Loucy (cell line): ENCODE results near the gene PPFIA3.

Experiments used
- H2AFZ ChIP-seq: fragments of 200-600 bp; sonication (generic); 2 replicates; pipeline ENCODE4 v1.6.0; 2016; ENCODE audit warnings: antibody characterized with exemption, mild to moderate bottlenecking, low read length, moderate library complexity
- H3F3A ChIP-seq: fragments of 200-600 bp; 2 replicates; pipeline ENCODE4 v1.6.0; 2016; ENCODE audit warnings: antibody characterized with exemption, low read depth, mild to moderate bottlenecking
- H3K27me3 ChIP-seq: fragments of 200-600 bp; sonication (generic); 2 replicates; pipeline ENCODE4 v1.6.1; 2014; ENCODE audit warnings: low read length, mild to moderate bottlenecking; ENCODE audit not compliant: insufficient read depth, poor library complexity, severe bottlenecking
- H3K36me3 ChIP-seq: fragments of 200-600 bp; sonication (generic); 2 replicates; pipeline ENCODE4 v1.6.1; 2016; ENCODE audit warnings: low read length; ENCODE audit not compliant: insufficient read depth
- H3K4me1 ChIP-seq: fragments of 200-600 bp; sonication (generic); 2 replicates; pipeline ENCODE4 v1.5.1; 2014; ENCODE audit warnings: low read length, mild to moderate bottlenecking; ENCODE audit not compliant: insufficient read depth, poor library complexity, severe bottlenecking
- H3K4me2 ChIP-seq: fragments of 200-600 bp; sonication (generic); 2 replicates; pipeline ENCODE4 v1.6.0; 2014; ENCODE audit warnings: antibody characterized with exemption, low read length, low read depth, mild to moderate bottlenecking; ENCODE audit not compliant: poor library complexity, severe bottlenecking
- H3K4me3 ChIP-seq: fragments of 200-600 bp; sonication (generic); 2 replicates; pipeline ENCODE4 v1.5.1; 2014; ENCODE audit warnings: low read length, mild to moderate bottlenecking, mixed read lengths; ENCODE audit not compliant: poor library complexity, severe bottlenecking
- H3K79me2 ChIP-seq: fragments of 200-600 bp; sonication (generic); 2 replicates; pipeline ENCODE4 v1.6.1; 2014; ENCODE audit warnings: low read length; ENCODE audit not compliant: insufficient read depth
- H3K9ac ChIP-seq: fragments of 200-600 bp; sonication (generic); 2 replicates; pipeline ENCODE4 v1.6.0; 2014; ENCODE audit warnings: mild to moderate bottlenecking, low read depth, low read length, moderate library complexity; ENCODE audit not compliant: poor library complexity, severe bottlenecking
- H3K9me2 ChIP-seq: fragments of 200-600 bp; sonication (generic); replicated peaks from 2 replicates; pipeline ENCODE4 v1.6.1; 2016; ENCODE audit warnings: low read depth, low read length, mixed read lengths
- H3K9me3 ChIP-seq: fragments of 200-600 bp; sonication (generic); 2 replicates; pipeline ENCODE4 v1.6.1; 2014; ENCODE audit warnings: mild to moderate bottlenecking, antibody characterized with exemption, low read length, low read depth; ENCODE audit not compliant: insufficient read depth
- H4K20me1 ChIP-seq: fragments of 200-600 bp; sonication (generic); 2 replicates; pipeline ENCODE4 v1.6.0; 2014; ENCODE audit warnings: antibody characterized with exemption, low read length, mild to moderate bottlenecking; ENCODE audit not compliant: insufficient read depth, poor library complexity, severe bottlenecking
- EZH2phosphoT487 ChIP-seq: fragments of 200-600 bp; IDR thresholded peaks from 2 replicates; pipeline ENCODE4 v1.6.1; 2018; ENCODE audit warnings: antibody characterized with exemption, mild to moderate bottlenecking, moderate library complexity, borderline replicate concordance
- TF ChIP-seq, protein P1 (sequence below): fragments of 200-600 bp; sonication (generic); conservative IDR thresholded peaks from 2 replicates; pipeline ENCODE4 v1.5.1; 2014; ENCODE audit warnings: mild to moderate bottlenecking, antibody characterized with exemption, low read length

PPFIA3 gene

DNA sequence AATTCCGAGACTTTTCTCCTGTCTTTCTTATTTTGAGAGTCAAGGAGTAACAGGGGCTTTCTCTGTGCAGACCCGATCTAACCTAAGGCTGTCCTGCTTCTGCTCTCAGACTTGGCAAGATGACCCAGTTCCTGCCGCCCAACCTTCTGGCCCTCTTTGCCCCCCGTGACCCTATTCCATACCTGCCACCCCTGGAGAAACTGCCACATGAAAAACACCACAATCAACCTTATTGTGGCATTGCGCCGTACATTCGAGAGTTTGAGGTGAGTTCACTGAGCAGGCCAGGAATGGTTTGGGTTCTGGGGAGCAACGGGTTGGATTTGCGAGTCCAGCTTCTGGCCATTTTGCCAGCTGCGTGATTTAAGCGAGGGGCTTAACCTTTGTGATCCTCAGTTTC, 33.0 kb upstream of the PPFIA3 start:
- Histone ChIP-seq H3K9me3 (no peaks in the 10 kb centered on the region), H3K4me3 (peak overlapping the region; percentile 94), H3K9me2 (no peaks in the 10 kb centered on the region), H3K27me3 (peaks cover 5% of the 10 kb centered on the region), H3K4me2 (peak overlapping the region; percentile 96), H3K9ac (peak overlapping the region; percentile 96), H3F3A (no peaks in the 10 kb centered on the region), H4K20me1 (peaks cover 54% of the 10 kb centered on the region), H3K4me1 (peaks cover 19% of the 10 kb centered on the region), H3K79me2 (peaks cover 61% of the 10 kb centered on the region), H3K36me3 (peaks cover 30% of the 10 kb centered on the region), H2AFZ (no peak overlapping the region)
- TF ChIP-seq, protein P1, sequence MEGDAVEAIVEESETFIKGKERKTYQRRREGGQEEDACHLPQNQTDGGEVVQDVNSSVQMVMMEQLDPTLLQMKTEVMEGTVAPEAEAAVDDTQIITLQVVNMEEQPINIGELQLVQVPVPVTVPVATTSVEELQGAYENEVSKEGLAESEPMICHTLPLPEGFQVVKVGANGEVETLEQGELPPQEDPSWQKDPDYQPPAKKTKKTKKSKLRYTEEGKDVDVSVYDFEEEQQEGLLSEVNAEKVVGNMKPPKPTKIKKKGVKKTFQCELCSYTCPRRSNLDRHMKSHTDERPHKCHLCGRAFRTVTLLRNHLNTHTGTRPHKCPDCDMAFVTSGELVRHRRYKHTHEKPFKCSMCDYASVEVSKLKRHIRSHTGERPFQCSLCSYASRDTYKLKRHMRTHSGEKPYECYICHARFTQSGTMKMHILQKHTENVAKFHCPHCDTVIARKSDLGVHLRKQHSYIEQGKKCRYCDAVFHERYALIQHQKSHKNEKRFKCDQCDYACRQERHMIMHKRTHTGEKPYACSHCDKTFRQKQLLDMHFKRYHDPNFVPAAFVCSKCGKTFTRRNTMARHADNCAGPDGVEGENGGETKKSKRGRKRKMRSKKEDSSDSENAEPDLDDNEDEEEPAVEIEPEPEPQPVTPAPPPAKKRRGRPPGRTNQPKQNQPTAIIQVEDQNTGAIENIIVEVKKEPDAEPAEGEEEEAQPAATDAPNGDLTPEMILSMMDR: no peak
- TF ChIP-seq EZH2phosphoT487: no peak

DNA sequence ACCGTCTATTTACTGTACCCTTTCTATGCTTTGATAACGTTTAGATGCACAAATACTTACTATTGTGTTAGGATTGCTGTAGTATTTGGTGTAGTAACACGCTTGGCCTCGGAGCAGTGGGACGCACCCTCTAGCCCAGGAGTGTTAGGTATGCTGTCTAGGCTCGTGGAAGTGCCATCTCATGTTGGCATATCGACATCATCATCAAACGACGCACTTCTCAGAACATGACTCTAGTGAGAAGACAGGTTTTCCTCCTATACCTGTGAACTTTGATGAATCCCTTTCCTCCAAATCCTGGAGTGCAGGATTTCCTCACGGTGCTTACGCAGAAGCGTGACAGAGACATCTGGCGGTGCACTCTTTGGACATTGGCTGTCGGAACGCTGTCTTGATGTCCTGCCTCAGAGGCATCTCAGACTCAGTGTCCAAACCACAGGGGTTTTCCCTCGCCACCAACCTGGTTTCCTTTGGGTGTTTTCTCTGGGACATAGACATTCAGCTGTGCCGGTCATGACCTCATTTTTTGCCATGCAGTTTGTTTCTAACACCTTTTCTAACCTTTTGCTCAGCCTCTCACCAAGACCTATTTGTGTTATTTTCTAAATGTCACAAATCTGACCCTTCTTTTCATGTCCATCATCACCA, 27.8 kb upstream of the PPFIA3 start:
- H3K4me3 ChIP-seq: no peak overlapping the region
- peaks cover 93% of the 10 kb centered on the region for H3K79me2 ChIP-seq
- peaks cover 77% of the 10 kb centered on the region for H4K20me1 ChIP-seq
- H2AFZ ChIP-seq: no peak overlapping the region
- no peaks in the 10 kb centered on the region for H3K9me3 ChIP-seq
- no peak overlapping the region for H3K9ac ChIP-seq
- no peak for TF ChIP-seq EZH2phosphoT487
- TF ChIP-seq, protein P1: no peak
- no peak overlapping the region for H3K4me2 ChIP-seq
- H3K36me3 ChIP-seq: peaks cover 76% of the 10 kb centered on the region
- peaks cover 15% of the 10 kb centered on the region for H3K4me1 ChIP-seq
- H3F3A ChIP-seq: no peaks in the 10 kb centered on the region
- H3K9me2 ChIP-seq: no peaks in the 10 kb centered on the region
- H3K27me3 ChIP-seq: no peaks in the 10 kb centered on the region

DNA sequence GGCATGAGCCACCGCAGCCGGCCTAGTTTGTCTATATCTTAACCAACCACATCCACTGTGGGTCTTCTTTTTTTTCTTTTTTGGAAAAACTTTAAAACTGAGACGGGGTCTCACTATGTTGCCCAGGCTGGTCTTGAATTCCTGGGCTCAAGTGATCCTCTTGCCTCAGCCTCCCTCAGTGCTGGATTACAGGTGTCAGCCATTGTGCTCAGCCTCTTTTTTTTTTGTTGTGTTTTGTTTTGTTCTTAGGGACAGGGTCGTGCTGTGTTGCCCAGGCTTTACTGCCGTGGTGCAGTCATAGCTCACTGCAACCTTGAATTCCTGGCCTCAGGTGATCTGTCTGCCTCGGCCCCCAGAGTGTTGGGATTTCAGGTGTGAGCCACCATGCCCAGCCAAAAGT, 26.7 kb upstream of the PPFIA3 start:
- Histone ChIP-seq H3K9me2 (no peaks in the 10 kb centered on the region), H2AFZ (no peak overlapping the region), H3K4me1 (peaks cover 15% of the 10 kb centered on the region), H3F3A (peaks cover 5% of the 10 kb centered on the region; the same call in 1 of the 2 replicates), H3K79me2 (peaks cover 89% of the 10 kb centered on the region), H3K4me3 (no peak overlapping the region), H3K27me3 (no peaks in the 10 kb centered on the region), H3K9me3 (no peaks in the 10 kb centered on the region), H4K20me1 (peaks cover 74% of the 10 kb centered on the region), H3K9ac (no peak overlapping the region), H3K36me3 (peaks cover 85% of the 10 kb centered on the region), H3K4me2 (no peak overlapping the region)
- TF ChIP-seq, protein P1: no peak
- no peak for TF ChIP-seq EZH2phosphoT487
